GM18951 (cell line): ENCODE results near the gene METTL25B.

ENCODE experiments used
- POLR2A ChIP-seq: IDR thresholded peaks from 4 replicates; pipeline ENCODE4 v1.6.1; 2011; ENCODE audit warnings: mild to moderate bottlenecking; ENCODE audit not compliant: insufficient read length, insufficient read depth; ENCODE audit errors: extremely low read depth
- in situ Hi-C: fragments of 300-500 bp; cut with MboI; formaldehyde crosslinking; loops from one replicate; pipeline ENCODE4 v1.12.0; 2022; ENCODE audit warnings: low sequenced_read_pairs, mixed read lengths, inconsistent platforms; ENCODE audit not compliant: unreplicated experiment

The METTL25B gene

DNA sequence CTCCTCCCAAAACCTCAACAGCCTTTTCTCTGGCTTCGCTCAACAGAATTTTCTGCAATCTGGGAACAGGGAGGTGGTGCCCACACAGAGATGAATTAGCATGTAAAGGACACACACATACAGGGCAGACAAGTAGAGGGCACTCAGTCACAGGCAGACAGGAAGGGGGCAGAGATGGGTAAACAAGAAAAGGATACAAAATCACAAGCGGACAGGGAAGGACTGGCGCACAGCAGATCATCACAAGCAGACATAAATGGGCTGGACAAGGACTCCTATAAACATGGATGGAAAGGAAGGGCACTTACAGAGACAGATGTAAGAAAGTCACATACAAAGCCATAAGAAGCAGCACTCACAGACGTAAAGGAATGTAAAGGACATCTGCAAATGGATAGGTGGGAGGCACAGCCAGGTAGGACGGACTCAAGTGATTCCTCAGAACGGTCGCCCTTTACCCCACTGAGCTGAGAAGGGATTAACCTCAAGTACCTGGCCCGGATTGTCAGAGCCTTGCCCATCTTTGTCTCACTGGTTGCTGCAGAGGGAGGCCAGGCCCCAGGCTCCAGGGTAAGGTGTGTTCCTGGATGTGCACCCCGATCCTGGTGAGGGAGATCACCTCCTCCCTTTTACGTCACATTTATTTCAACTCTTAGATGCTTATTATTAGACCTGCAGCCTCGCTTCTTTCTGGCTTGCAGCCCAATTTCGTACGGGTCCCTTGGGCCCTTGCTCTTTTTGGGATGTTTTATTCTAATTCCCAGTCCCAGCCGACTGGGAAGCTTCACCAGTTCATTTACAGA is 38.2 kb downstream of the METTL25B start:
- in situ Hi-C loops, result no loop called here

DNA sequence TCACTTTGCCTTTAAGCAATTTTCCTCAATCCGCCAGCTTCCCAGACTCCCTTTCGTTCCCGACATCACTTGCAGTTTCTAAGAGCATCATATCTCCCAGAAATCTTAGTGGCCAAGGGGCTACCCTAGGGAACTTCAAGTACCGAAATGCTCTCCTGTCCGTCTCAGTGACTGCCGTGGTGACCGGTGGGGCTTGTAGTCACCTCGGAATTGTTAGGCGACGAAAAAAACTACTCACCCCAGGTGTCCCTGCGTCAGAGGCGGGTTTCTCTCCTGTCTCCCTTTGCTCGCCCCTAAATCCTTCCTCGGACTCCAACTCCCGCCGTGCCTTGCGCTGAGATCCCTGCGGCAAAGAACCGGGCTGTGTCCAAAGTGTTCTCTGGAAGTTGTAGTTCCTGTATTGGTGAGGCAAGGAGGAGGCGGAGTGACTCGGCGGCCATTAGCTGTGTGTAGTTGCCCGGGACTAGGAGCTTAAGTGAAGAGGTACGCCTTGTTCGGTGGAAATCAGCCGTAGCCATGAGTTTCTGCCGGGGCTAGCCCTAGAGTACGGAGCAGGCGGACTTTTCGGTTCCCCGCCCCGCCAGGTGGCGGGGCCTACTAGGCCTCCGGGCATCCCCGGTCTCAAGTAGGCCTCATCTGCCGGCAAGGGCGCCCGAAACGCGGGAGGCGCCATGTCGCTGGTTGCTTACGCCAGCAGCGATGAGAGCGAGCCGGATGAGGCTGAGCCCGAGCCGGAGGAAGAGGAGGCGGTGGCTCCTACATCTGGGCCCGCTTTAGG is 39.0 kb downstream of the METTL25B start, which contains the start of gene PRCC:
PRCC (plus strand) TSS at position 435 of the 778 bp plus-strand sequence; CDS start at position 672, 237 bp downstream.
- TF ChIP-seq POLR2A, result peak; percentile 28
- in situ Hi-C loops, result no loop called here

More for the DNA sequence above, 38.2 kb downstream of the METTL25B start:
- TF ChIP-seq POLR2A, result peak; percentile 51

GRCh38 chr1:156767879-156768604 is 39.8 kb downstream of the METTL25B start:
- in situ Hi-C loops, result no loop called here
- TF ChIP-seq POLR2A, result no peak

DNA sequence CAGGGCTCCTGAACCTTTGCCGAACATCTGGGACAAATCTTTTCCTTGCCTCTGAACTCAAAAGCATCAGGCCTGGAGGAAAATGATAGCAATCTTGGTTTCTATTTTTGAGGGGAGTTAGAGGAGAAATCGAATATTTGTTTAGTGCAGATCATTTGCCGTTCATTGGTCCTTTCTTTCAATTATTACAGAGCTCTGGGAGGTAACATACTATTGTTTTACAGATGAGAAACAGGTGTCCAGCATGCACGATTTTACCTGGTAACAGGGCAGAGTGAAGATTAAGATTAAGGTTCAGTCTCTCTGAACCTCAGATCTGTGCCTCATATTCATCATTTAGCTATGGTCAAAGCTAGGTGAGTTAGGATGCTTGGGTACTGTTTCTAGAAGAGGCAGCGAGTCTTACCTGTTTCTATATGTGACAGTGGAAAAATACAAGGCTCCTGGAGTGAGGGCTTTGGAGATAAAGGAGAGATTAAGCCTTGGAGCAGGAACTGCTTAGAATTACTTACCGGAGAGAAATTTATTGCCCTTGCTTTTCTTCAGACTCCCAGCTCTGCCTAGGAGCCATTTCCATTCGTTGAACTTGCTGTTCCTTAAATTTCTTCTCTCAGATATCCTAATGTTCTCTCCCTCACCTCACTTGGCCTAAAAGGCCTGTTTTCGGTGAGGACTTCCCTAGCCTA is 40.5 kb downstream of the METTL25B start:
- in situ Hi-C loops, result no loop called here
- no peak for TF ChIP-seq POLR2A

DNA sequence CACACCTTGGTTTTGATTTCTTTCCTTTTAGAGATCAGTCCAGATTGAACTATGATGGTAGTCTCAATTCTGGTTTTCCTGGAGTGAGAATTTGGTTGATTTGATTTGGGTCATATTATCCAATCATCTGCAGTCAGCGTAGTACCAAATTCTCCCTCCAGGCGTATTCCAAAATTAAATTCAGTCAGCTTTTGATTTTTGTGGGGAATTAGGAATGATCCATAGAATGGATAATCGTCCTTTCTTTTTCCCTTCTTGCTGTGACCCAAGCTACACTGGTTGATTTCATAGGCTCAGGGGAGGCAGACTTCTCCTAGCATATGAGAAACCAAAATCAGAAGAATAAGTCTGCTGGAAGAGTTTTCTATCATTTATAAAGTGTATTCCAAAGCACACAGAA is 44.0 kb downstream of the METTL25B start:
- no peak for TF ChIP-seq POLR2A
- in situ Hi-C loops, result no loop called here

DNA sequence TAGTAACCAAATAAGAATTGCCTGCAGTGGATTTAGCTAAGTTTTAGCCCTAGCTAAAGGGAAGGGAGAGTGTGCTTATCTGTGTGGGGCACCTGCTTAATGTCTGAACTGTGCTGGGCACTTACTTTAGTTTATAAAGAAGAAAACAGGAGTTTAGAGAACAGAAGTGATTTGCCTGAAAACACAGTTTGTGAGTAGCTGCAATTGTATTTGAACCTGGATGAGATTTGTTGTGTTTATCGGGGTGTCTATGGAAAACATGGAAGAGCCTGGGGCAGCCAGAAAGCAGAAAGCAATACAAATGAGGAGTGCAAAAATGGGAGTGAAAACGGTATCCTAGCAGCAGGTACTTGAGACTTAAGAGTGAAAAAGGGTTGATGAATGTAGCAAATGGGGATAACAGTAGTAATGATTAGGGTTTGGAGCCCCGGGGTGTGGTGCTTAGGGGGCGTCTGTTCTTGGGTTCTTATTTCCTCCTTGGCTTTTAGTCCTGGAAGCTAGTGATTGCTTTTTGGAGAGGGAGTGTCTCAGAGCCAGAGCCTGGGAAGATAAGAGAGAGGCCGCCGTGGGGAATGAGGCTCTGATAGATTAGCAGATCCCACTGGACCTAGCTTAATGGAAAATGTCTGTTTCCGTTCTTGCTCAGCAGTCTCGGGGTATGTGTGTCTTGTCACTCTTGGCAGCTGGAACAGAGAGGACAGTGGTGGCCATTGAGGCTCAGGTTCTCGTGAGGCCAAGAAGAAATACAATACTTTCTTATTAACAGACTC is 44.6 kb downstream of the METTL25B start:
- no peak for TF ChIP-seq POLR2A

DNA sequence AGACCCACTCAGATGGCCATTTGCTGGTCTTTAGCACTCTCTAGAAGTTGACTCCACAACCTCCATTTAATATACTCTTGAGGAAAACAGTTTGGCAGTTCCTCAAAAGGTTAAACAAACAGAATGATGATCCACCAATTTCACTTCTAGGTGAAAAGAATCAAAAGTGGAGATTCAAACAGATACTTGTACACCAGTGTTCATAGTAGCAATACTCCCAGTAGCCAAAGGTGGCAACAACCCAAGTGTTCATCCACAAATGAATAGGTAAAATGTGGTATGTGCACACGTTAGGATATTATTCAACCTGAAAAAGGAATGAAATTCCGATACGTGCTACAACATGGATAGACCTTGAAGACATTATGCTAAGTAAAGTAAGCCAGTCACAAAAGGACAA is 45.3 kb downstream of the METTL25B start:
- in situ Hi-C loops, result no loop called here

More for the DNA sequence above, 44.6 kb downstream of the METTL25B start:
- in situ Hi-C loops, result no loop called here

DNA sequence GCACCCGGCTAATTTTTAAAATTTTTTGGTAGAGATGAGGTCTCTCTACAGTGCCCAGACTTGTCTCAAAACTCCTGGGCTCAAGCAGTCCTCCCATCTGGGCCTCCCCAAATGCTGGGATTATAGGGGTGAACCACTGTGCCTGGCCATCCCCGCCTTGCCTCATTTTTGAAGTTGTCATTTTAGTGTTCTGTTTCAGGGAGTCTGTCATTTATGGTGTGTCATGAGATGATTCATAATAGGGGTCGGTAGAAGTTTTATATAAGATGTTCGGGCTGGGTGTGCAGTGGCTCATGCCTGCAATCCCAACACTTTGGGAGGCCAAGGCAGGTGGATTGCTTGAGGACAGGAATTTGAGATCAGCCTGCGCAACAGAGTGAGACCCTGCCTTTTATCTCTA is 47.5 kb downstream of the METTL25B start:
- no peak for TF ChIP-seq POLR2A
- in situ Hi-C loops, result no loop called here

More for the DNA sequence above, 45.3 kb downstream of the METTL25B start:
- TF ChIP-seq POLR2A, result no peak

GRCh38 chr1:156776942-156777341 is 48.7 kb downstream of the METTL25B start:
- no peak for TF ChIP-seq POLR2A
- in situ Hi-C loops, result no loop called here

- in situ Hi-C loops, result no loop called here
- no peak for TF ChIP-seq POLR2A
These were observed 49.3 kb downstream of the METTL25B start for GRCh38 chr1:156777573-156777972.

DNA sequence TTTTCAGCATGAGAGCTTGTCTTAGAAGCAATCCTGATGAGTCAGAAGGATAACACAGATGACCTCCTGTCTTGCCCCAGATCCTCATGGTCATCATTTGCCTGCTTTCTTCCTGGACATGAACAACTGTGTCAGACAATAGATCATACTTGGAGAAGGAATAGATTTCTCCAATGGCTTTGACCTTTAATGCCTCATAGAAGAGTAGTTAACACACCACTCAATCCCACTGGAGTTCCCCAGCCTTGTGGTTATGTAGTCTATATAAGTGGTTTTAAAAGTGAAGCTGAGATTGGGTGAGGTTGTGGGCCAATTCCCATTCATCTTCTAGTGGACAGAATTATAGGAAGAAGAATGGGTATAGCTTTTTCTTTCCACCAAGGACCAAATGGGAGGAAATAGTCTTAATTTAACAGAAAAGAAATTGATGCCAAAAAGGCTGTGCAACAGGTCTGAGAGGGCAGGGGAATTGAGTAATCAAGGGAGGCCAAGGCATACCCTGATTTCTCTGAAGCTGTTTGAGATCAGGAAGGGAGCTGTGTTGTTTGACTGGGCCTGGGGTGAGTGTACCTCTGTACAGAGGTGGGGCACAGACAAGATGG is 53.4 kb downstream of the METTL25B start:
- TF ChIP-seq POLR2A, result no peak
- in situ Hi-C loops, result no loop called here

GRCh38 chr1:156785458-156785857 is 57.2 kb downstream of the METTL25B start:
- in situ Hi-C loops, result no loop called here

More at GRCh38 chr1:156785458-156785857, 57.2 kb downstream of the METTL25B start:
- no peak for TF ChIP-seq POLR2A
